Measurements from ENCODE around the gene ZNF740.
A peak's percentile ranks its signal among the peaks of the same experiment; 100 is the strongest.

Gene ZNF740

DNA sequence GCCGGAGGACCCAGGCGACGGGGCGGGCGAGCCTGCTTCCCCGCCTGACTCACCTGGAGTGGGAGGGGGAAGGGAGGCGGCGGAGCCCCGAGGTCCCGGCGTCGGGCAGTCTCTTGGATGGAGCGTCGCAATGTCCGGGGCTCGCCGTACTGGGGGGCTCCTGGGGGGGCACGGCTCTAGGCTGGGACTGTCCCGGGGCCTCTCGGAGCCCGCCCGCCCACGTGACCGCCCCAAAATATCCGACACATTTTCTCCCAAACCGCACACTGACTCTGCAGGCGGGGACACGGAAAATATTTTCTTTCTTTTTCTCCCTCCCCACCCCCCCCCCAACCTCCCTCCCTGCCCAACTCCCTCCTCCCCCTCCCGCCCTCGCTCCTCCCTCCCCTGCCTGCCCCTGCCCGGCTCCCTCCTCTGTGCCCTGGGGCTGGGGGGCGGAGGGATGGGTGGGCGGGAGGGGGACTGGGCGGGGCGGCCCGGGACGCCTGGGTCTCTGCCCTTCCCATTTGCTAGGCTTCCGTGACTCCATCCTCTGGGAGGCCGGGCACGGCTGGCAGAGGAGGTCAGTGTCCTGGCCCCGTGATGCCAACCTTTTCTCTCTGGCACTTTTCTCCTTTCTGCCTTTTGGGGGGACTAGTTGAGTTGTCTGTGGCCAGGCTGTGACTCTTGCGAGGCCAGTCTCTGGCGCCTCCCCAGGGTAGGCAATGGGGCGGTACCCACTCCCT lies 51.6 kb downstream of the ZNF740 start, which contains the start of gene RARG:
RARG (minus strand) TSS at position 289 of the 725 bp plus-strand sequence. CDS start 4,664 bp downstream, outside the sequence.
- no peaks in the 10 kb centered on the region for H3K9me3 Mint-ChIP-seq
- peak within 1 kb of the TSS; percentile 86 for H3K4me3 Mint-ChIP-seq
- no peaks in the 10 kb centered on the region for H3K27me3 Mint-ChIP-seq
- peaks cover 77% of the 10 kb centered on the region for H3K4me1 Mint-ChIP-seq (ENCODE audit: low read depth)
- H3K27ac Mint-ChIP-seq = peak within 1 kb of the TSS; percentile 85
- H3K36me3 Mint-ChIP-seq (ENCODE audit: low read depth) = peaks cover 2% of the 10 kb centered on the region

DNA sequence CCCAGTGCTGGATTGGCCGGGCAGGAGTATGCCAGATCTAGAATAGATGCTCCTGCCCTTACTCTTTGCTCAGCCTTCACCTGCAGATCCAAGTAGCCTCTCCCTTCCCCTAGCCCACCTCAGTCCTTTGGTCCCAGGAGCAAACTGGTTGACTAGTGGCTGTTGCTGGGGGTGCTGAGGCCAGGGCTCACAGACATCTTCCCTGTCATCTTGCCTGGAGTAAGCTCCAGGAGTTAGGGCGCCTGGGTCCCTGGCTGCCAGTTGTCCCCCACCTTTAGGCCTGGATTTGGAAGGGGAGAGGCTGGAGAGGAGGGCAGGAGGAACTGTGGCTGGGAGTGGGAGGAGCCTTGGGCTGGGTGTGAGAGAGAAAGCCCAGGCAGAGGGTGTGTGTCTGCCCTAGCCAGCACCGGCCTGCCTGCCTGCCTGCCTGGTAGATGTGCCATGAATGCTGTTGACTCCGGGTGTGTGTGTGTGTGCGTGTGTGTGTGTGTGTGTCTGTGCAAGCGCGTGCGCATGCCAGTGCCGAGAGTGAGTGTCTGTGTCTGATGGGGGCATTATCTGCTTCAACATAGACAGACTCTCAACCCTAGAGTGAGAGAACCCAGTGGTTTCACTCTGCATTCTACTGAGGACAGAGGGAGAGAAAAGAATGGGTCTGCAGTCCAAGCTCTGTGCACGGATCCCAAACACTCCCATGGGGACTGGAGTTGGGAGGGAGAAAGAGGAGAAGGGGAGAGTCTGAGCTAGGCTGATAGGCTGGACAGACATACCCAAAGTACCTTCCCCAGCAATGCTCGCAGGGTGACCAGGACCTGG lies 52.3 kb downstream of the ZNF740 start:
- Mint-ChIP-seq H3K27me3 (no peaks in the 10 kb centered on the region), H3K4me1 (ENCODE audit: low read depth) (peaks cover 78% of the 10 kb centered on the region), H3K4me3 (peak overlapping the region; percentile 86), H3K36me3 (ENCODE audit: low read depth) (no peaks in the 10 kb centered on the region), H3K27ac (peak overlapping the region; percentile 85), H3K9me3 (no peaks in the 10 kb centered on the region)

DNA sequence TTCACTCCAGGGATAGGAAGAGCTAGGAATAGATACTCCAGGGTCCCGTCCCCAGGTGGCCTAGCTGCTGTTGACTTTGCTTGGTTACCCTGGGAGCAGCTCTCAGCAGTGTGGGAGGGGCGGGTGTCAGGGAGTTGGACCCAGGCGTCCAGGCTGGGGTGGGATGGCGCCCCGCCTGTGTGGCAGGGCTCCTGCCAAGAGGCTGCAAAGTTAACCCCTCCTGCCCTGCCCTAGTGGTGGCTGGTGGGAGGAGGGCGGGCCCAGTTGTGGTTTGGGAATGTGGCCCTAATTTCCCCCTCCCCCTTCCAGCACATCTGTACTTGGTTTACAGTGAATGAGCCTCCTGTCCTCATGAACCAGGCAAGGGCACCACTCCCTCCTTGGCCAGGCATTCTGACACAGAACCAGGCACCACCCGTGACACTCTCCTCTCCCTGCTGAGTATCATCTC lies 53.2 kb downstream of the ZNF740 start:
- H3K27ac Mint-ChIP-seq = peak overlapping the region; percentile 85
- H3K4me3 Mint-ChIP-seq = peak overlapping the region; percentile 56
- no peaks in the 10 kb centered on the region for H3K27me3 Mint-ChIP-seq
- no peaks in the 10 kb centered on the region for H3K9me3 Mint-ChIP-seq
- H3K4me1 Mint-ChIP-seq (ENCODE audit: low read depth) = peaks cover 69% of the 10 kb centered on the region
- no peaks in the 10 kb centered on the region for H3K36me3 Mint-ChIP-seq (ENCODE audit: low read depth)

DNA sequence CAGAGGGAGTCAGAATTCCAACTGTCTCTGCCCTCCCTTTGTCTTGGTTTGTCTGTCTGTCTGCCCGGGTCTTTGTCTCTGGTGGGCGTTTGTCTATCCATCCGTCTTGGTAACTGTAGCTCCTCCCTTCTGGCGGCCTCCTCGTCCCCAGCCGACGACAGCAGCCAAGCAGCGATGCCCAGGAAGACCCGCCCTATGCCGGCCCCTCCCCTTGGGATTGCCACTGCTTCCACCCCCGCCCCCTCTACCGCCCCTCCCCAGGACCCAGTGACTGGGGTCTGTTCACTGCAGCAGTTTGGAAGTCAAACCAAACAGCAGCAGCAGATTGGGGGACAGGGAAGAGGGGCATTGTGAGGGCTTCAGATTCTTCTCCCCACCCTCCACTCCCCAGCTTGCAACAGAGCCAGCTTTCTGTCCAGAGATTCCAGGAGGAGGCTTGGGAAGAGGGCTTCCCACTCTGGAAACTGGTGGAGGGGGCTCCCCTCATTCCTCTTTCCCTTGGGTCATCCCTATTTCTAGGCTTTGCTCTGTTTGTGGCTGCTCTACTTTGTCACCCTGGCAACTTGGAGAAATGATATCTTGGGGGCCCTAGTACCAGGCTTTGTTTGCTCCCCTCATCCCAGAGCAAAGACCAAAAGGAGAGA lies 53.9 kb downstream of the ZNF740 start:
- peaks cover 69% of the 10 kb centered on the region for H3K4me1 Mint-ChIP-seq (ENCODE audit: low read depth)
- H3K27ac Mint-ChIP-seq = peak overlapping the region; percentile 87
- H3K36me3 Mint-ChIP-seq (ENCODE audit: low read depth) = no peaks in the 10 kb centered on the region
- no peak overlapping the region for H3K4me3 Mint-ChIP-seq
- H3K9me3 Mint-ChIP-seq = no peaks in the 10 kb centered on the region
- H3K27me3 Mint-ChIP-seq = no peaks in the 10 kb centered on the region

DNA sequence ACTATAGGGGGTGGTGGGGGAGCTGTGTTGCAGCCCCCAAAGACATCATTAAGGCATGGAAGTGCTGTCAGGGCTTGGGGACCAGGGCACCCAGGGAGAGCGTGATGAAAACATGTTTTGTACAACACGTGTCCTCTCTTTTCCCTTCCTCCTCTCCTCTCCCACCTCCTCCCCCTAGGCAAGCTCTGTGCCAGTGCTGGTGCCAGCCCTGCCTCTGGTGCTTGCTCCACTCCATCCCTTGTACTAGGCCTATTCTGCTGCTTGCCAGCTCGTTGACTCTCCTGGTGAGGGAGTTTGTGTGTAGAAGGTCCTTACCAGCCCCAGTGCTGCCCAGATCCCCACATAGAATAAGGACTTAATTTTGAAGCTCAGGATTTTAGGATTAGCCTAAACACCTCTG lies 54.6 kb downstream of the ZNF740 start:
- Mint-ChIP-seq H3K36me3 (ENCODE audit: low read depth) (no peaks in the 10 kb centered on the region), H3K4me3 (no peak overlapping the region), H3K4me1 (ENCODE audit: low read depth) (peaks cover 63% of the 10 kb centered on the region), H3K9me3 (no peaks in the 10 kb centered on the region), H3K27ac (peak overlapping the region; percentile 87), H3K27me3 (no peaks in the 10 kb centered on the region)

DNA sequence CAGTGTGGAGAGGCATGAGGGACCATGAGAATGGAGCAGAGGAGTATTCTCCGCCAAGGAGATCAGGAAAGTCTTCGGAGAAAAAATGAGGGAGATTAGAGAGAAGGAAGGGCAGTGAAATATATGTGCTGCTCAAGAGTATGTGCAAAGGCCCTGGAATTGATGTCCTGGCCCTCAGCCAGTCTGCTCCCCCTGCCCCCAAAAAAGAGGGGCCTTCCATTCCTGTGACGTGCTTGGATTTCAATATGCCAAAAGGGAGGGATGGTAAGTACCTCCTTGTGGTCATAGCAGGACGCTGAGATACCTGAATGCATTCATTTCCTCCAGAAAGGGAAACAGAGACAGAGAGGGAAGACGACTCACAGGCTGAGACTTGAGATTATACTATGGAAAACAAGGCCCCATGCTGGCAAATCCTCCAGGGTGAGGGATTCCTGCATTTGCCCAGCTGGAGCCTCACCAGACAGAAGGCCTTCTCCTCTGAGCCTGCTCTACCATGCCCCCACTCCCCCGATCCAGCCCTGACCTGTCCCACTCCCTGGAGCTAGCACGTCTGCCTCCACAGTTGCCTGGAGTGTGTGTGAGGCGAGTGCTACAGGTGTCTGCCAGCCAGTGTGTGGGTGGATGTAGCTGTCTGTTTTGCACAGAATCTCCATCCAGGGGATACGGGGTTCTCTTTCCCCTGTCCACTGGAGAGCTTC lies 55.4 kb downstream of the ZNF740 start:
- Mint-ChIP-seq H3K9me3 (no peaks in the 10 kb centered on the region), H3K36me3 (ENCODE audit: low read depth) (no peaks in the 10 kb centered on the region), H3K4me1 (ENCODE audit: low read depth) (peaks cover 61% of the 10 kb centered on the region), H3K27me3 (no peaks in the 10 kb centered on the region), H3K4me3 (peak overlapping the region; percentile 61), H3K27ac (peak overlapping the region; percentile 87)

DNA sequence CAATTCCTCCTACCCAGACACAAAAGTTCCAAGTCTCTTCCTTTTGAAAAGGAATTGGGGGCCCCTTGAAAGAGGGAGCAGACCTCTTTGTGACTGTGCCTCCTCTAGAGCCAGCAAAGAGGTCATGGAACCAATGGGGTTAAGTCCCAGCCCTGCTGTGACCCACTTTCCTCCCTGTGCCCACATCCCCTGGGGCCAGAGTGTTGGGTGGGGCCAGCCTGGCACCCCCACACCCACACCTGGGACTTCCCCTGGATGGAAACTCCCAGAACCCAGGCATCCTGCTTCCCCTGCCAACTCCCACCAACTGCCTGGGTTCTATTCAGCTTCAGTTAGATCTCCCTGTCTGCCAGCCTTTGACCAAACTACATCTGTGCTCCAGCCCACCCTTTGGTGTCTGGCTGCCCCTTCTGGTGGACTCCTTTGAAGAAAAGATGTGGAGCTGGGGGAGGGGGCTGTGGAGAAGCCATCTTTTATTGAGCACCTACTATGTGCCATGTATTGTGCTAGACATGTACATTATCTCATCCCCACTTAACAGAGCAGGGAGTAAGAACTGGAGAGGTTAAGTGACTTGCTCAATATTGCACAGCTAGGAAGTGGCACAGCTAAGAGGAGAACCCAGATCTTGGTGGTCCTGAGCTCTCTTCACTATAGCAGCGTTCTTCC lies 56.1 kb downstream of the ZNF740 start:
- H3K27ac Mint-ChIP-seq = peak overlapping the region; percentile 87
- peaks cover 54% of the 10 kb centered on the region for H3K4me1 Mint-ChIP-seq (ENCODE audit: low read depth)
- no peaks in the 10 kb centered on the region for H3K27me3 Mint-ChIP-seq
- H3K36me3 Mint-ChIP-seq (ENCODE audit: low read depth) = no peaks in the 10 kb centered on the region
- peak overlapping the region; percentile 61 for H3K4me3 Mint-ChIP-seq
- no peaks in the 10 kb centered on the region for H3K9me3 Mint-ChIP-seq

DNA sequence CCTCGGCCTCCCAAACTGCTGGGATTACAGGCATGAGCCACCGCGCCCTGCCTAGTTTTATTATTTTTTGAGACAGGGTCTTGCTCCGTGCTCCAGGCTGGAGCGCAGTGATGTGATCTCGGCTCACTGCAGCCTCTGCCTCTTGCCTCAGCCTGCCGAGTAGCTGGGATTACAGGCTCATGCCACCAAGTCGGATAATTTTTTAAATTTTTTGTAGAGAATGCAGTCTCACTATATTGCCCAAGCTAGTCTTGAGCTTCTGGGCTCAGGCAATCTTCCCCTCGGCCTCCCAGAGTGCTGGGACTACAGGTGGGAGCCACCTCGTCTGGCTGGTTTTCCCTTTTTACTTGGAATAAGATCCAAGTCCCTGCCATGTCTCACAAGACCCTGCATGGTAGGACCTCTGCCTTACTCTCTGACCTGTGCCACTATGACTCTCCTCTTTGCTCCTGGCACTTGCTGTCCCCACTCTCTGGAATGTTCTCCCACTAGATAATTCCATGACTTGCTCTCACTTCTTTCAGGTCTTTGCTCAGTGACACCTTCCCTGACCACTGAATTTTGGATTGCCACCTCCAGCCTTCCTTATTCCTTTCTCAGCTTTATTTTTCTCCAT lies 59.2 kb downstream of the ZNF740 start:
- Mint-ChIP-seq H3K27me3 (peaks cover 5% of the 10 kb centered on the region), H3K4me3 (no peak overlapping the region), H3K4me1 (ENCODE audit: low read depth) (peaks cover 28% of the 10 kb centered on the region), H3K9me3 (no peaks in the 10 kb centered on the region), H3K27ac (no peak overlapping the region), H3K36me3 (ENCODE audit: low read depth) (no peaks in the 10 kb centered on the region)

DNA sequence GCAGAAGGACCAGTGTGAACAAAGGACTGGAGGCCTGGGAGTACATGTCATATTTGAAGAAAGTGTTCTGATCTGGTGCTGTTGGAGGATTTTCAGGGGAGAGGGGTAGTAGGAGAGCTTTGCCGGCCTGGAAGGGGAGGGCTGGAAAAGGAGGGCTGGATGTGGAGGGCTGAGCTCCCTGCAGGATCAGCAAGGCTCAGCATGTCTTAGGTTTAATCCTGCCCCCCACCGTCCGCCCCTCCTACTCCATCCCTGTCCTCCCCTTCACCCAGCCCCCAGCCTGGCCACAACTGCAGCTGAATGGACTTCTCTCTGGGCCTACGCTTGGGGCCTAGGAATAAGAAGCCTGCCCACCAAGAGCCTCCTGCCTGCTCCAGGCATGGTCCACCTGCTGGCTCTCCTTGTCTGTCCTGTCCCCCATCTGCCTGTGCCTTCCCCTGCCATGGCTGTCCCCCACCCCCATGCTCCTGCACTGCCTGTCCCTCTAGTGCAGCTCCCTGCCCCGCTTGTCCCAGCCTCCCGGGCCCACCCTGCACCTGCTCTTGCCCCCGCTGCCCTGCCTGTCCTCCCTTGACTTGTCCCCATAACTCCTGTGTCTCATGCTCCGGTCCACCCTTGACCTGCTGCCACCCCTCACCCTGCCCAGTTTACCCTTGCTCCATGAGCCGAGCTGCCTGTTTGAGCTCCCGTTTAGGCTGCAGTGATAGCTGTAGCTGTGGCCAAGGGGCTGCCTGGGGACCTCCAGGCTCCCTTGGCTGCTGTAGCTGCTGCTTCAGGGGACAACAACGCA lies 61.3 kb downstream of the ZNF740 start:
- Mint-ChIP-seq H3K36me3 (ENCODE audit: low read depth) (no peaks in the 10 kb centered on the region), H3K27ac (no peak overlapping the region), H3K27me3 (peaks cover 5% of the 10 kb centered on the region), H3K4me1 (ENCODE audit: low read depth) (peaks cover 8% of the 10 kb centered on the region), H3K9me3 (no peaks in the 10 kb centered on the region), H3K4me3 (no peak overlapping the region)

DNA sequence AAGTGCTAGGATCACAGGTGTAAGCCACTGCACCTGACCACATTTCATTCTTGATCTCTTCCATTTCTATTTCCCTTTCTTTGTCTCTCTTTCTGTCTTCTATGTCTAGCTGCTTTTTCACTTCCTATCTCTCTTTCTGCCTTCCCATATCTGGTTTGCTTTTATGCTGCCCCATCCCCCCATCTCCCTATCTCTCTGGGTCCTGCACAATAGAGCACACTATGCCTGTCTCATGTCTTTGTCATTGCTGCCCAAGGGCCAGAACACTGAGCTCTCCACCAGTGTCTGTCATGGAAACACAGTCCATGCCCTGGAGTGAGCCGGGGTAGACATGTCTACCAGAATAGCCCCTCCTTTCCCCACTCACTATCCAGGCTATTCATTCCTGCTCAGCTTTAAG lies 63.8 kb downstream of the ZNF740 start:
- no peak overlapping the region for H3K27ac Mint-ChIP-seq
- H3K27me3 Mint-ChIP-seq = peaks cover 5% of the 10 kb centered on the region
- H3K4me3 Mint-ChIP-seq = no peak overlapping the region
- no peaks in the 10 kb centered on the region for H3K9me3 Mint-ChIP-seq
- no peaks in the 10 kb centered on the region for H3K4me1 Mint-ChIP-seq (ENCODE audit: low read depth)
- H3K36me3 Mint-ChIP-seq (ENCODE audit: low read depth) = no peaks in the 10 kb centered on the region
